ENCODE data around the gene MTSS2.

MTSS2 gene

DNA sequence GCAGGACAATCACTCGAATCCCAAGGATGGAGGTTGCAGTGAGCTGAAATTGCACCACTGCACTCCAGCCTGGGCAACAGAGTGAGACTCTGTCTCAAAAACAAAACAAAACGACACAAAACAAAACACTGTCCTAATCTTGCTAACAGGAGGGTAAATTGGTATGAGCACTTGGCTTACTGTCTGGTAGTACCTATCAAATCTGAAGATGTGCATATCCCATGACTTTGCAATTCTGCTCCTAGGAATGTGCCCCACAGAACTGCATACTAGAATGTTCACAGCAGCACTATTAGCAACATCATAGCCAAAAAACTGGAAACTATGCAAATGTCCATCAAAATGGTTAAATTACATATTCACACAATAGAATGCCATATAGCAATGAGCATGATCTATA lies 15.7 kb downstream of the MTSS2 start:
- no peak for FAIRE-seq

DNA sequence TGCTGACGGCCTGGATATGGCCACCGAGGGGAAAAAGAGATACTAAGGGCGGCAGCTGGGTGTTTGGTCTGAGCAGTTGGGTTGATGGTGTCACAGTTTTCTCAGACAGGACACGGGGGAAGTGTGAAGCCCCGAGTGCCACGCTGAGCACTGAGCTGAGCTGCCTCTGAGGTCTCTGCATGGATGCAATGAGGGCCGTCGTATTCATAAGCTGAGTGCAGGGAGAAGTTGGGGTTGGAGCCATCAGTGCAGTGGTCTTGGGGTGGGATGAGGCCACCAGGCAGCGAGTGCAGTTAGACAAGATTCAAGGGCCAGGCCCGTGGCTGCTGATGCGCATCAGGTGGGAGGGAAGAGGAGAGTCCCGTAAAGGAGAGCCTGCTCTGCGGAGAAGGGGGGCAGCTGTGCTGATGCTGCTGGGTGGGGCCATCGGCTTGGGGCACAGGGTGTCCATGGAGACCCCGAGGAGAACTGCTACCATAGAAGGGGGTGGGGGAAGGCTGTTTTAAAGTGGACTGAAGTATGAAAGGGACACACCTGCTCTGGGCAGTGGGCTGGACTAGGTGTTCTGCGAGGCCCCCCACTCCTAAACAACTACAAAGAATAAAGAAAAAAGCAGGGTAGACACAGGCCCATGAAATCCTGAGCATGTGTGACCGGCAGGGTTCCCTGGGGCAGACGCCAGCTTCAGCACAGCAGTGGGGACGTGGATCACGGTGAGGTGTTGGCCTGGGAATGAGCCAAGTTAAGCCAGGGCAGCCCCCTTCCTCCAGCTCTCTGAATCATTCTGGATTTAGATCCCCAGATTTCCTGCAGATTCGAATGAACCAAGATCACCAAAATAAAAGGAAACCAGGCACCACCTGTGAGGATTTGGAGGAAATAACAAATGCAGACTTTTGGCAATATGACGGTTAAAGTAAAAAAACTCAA lies 19.8 kb downstream of the MTSS2 start:
- no peak for FAIRE-seq

DNA sequence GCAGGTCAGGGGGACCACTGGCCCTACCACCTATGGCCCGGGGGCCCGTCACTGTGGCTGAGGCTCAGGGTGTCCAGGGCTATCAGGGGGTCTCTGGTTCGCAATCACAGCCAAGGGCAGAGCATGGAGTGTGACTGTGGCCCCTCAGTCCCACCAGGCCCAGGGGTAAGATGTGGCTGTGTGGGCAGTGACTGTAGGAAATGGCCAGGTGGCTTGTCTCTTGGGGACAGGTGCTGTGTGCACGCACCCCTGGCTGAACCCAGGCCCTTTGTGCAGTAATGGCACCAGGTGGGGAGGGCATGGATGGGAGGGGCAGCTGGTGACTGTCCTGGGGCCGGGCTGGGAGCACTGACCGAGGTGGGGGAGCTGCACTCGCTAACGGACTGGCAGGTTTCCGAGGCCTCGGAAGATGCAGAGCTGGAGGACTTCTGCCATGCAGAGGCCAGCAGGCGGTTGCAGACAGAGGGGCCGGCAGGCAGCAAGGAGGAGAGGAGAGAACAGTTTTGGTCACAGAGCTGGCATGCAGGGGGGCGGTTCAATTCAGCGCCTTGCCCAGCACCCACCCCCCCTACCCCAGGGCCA lies 20.6 kb downstream of the MTSS2 start:
- FAIRE-seq: no peak

DNA sequence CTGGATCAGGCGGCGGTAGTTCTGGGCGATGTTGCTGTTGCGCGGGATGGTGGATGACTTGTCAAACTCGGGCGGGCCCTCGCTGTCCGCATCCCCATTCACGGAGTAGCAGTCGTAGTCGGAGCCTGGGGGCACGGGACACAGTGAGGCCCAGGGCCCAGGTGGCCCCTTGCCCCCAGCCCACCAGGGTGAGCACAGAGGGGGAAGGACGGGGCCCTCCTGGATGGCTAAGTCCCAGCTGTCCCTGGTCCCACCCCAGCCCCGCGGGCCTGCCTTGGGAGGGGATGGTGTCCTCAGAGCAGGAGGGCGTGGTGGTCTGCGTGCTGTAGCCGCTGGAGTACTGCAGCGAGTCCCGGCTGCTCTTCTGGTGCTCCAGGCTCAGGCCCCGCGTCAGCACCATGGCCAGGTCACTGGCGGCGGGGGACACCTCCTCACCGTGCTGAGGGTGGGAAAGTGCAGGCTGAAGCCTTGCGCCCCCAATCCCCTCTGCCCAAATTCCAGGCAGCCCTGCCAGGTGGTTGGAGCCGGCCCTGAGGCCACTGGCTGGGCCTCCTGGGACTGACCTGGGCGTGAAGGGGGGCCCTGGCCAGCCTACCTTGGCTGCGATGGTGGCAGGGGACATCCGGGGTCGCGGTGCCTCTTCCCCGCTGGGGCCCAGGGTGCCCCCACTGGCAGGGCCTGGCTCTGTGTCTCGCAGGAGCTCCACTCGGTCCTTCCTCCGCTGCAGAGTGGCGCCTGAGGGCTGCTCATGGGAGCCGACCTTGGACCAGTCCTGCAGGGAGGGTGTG lies 21.3 kb downstream of the MTSS2 start:
- FAIRE-seq: no peak

DNA sequence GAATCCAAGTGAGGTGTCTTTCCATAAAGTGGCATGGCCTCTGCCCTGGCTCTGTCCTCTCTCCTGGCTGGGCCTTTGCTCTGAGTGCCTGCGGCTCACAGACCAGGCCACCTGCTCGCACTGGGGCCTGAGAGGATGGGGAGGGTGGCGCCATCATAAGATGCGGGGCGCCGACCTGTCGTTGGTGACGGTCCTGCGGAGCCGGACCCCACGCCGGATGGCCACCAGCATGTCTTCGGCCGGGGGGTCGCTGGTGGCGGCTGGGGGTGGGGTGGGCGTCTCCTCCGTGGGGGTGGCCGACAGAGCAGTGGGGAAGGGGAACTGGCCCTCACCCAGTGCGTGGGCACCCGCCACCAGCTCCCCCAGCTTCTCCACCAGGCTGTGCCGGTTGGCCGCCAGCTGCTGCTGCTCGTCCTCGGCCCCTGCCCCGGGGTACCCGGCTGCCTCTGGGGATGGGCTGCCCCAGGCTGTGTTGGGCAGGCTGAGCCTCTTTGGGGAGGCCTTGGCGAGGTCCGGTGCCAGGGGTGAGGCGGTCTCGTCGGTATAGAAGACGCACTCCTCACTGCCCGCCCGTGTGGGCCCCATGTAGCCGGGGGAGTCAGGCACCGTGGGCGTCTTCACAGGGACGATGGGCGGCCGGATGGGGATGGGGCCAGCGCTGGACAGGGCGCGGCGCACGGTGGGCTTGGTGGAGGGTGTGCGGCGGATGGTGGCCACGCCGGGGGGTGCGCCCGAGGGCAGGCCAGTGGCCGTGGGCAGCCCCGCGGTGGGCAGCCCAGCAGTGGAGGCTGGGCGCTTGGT lies 22.1 kb downstream of the MTSS2 start:
- no peak for FAIRE-seq

DNA sequence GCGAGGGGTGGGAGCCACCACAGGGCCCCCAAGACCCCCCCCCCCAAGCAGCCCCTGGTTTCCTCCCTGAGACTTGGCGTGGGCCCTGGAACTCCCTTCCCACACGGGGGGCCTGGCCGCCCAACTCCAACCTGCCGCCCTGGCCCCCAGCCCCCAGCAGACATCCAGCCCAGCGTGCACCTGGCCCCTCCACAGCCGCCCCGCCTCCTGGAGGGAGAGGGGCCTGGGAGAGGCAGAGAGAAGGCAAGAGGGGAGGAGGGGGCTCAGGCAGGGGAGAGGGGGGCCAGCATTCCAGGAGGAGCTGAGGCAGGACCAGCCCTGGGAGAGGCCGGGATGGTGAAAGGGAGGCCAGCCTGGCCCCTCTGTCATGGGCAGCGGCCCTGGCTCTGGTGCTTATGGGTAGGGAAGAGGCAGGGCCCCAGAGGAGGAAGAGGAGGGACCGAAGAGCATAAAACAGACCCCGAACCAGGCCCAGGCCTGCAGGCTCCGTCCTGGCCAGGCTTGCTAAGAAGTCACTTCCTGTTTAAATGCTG lies 22.8 kb downstream of the MTSS2 start:
- FAIRE-seq: no peak

DNA sequence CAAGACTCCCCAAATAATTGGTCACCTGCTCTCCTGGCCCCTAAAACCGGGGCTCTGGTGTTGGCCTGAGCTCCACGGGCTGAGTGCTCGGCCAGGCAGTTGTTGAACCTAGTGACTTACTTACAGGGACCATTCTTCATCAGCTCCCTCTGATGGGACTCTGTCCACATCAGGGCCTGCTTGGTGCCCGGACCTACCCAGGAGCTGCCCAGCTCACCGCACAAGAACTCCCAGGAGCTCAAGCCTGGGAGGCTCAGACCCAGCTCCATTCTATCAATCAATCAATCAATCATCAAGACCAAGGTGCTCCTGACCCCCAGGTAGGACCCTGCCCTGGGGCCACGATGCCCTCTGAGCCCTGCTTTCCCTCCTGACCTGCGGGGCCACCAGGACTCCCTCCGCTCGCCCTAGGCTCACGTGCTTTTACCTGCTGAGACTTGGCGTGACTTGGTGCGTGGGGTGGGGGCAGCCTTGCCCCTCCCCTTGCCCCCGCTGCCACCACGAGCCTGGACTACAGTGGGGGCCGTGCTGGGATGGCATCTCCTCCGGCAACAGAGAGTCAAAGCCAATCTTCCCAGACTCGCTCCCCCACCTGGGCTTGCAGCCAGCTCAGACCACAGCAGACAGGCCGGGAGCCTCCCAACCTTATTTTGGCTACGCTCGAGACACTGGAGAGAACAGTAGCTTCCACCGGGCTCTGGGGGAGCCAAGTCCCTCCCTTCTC lies 23.8 kb downstream of the MTSS2 start:
- FAIRE-seq: no peak

DNA sequence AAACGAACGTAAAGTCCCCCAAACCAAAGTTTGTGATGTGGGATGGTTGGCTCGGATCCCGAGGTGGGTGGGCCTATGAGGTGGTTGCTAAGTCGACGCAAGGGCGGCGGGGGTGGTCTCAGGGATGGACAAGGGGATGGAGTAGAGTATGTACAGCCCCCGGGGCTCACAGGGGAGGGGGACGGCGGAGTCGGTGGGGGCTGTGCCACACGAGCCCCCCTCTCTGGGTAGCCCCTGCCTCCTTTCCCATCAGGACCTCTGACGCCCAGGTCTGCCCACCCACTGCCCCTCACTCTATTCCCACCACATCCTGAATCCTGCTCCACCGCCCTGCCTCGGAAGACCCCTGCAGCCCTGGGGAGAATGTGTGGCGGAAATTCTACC lies 24.3 kb downstream of the MTSS2 start:
- no peak for FAIRE-seq

DNA sequence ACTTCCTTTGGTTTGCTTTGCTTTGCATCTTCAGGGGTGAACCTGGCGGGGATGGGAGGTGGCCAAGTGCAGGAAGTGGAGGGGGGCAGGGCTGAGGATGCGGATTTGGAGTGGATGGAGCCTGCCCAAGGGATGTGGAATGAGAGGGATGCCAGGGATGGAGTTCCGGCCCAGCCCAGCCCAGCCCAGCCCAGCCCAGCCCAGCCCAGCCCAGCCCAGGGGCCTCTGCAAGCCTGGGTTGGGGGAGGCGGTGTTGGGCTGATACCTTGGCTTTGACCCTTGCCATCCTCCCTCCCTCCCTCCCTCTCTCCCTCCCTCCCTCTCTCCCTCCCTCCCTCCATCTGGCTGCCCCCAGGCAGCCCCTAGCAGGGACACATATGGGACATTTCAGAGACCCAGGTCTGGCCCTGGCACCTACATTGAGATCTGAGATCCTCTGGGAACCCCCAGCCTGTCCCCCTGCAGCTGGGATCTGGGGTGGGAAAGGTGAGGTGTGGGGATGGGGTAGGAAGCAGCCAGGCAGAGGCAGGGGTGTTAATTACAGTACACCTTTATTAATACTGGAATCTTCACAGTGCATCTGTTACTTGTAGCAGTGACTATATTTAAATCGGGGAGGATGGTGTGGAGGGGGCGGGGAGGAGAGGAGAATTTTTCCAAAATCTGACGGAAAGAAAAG lies 25.0 kb downstream of the MTSS2 start:
- no peak for FAIRE-seq

DNA sequence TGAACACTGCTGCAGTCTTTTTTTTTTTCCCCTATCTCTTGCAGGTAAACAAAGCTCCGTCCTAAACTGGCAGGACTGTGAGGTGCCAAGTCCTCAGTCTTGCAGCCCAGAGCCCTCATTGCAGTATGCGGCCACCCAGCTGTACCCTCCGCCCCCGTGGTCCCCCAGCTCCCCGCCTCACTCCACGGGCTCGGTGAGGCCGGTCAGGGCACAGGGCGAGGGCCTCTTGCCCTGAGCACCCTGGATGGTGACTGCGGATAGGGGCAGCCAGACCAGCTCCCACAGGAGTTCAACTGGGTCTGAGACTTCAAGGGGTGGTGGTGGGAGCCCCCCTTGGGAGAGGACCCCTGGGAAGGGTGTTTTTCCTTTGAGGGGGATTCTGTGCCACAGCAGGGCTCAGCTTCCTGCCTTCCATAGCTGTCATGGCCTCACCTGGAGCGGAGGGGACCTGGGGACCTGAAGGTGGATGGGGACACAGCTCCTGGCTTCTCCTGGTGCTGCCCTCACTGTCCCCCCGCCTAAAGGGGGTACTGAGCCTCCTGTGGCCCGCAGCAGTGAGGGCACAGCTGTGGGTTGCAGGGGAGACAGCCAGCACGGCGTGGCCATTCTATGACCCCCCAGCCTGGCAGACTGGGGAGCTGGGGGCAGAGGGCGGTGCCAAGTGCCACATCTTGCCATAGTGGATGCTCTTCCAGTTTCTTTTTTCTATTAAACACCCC lies 25.7 kb downstream of the MTSS2 start:
- FAIRE-seq: no peak

DNA sequence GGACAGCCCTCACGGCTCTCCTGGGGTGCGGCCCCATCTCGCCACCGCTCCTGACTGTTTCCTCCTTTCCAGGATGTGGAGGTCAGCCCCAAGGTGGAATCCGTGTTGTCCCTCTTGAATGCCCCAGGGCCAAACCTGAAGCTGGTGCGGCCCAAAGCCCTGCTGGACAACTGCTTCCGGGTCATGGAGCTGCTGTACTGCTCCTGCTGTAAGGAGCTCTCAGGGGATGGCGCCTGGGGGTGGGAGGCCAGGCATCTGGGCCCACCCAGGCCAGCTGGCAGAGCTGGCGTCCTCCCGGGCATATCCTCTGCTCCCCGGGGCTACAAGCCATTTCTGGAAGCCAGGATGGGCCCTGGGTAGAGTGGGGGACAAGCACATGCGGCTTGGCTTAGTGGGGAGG lies 26.3 kb downstream of the MTSS2 start:
- no peak for FAIRE-seq

DNA sequence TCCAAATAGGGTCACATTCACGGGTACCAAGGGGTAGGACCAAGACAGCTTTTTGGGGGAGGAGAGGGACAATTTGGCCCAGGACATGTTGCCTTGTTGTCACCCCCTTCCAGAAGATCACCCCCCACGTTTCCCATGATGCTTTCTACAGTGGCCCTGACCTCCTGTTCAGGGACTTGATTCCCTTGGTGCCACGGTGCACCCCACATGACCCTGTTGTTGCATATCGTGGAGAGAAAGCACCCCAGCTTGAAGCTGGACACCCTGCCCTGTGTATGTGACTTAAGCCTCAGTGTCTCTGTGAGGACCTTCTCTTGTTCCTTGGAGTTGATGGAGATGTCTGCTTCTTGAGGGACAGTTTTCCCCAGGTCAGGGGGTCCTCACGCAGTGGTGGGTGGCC lies 26.9 kb downstream of the MTSS2 start:
- FAIRE-seq: no peak

DNA sequence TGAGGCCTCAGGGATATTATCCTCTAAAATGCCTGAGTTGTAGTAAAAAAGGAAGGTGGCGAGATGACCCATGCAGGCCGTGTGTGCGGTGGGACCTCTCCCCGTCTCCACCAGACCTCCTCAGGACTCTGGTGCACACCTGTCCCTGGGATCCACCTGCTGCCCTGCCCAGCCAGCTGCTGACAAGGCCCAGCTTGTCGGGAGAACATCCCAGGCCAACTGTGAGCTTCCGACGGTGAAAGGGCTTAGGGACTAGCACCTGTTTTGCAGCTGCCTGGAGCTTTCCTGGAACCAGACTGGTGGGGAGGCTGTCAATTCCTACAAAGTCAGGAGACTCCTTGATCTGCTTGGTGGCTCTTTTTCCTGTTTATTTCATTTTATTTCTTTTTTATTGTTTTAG lies 27.9 kb downstream of the MTSS2 start:
- no peak for FAIRE-seq

DNA sequence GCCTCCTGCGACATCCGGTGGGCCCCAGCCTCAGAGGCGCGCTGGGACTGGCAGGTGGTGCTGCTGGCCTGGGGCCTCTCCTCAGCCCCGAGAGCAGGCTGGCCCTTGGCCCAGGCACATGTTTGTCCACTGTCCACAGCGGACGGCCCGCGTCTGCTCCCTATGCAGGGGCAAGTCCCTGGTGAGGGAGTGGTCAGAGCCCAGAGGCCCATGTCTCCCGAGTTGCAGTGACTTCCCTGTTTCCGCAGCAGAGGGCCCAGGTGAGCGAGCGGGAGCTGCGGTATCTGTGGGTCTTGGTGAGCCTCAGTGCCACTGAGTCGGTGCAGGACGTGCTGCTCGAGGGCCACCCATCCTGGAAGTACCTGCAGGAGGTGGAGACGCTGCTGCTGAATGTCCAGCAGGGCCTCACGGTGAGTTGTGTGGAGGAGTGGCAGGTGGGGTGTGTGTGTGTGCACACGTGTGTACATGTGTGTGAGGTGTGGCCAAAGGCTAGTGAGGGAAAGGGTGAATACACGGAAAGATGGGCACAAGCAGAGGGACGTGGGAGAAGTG lies 29.1 kb downstream of the MTSS2 start:
- no peak for FAIRE-seq

DNA sequence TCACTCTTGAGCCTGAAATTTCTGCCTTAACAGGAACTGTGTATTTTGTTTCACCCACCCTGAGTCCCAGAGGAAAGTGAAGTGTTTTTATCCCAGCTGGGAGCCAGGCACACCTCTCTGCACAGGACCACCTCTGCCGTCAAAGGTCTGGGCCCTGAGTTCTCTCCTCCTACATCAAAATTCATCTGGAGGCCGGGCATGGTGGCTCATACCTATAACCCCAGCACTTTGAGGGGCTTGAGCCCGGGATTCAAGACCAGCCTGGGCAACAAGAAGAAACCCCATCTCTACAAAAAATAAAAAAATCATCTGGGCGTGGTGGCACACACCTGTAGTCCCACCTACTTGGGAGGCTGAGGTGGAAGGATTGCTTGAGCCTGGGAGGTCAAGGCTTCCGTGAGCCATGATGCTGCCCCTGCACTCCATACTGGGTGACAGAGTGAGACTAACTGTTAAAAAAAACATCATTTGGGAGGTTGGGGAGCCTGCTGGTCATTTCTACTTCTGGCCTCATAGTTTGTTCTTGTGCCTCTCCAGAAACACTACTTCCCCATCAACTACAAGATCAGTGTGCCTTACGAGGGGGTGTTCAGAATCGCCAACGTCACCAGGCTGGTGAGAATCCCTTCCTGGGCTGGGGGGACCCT lies 29.7 kb downstream of the MTSS2 start:
- no peak for FAIRE-seq

DNA sequence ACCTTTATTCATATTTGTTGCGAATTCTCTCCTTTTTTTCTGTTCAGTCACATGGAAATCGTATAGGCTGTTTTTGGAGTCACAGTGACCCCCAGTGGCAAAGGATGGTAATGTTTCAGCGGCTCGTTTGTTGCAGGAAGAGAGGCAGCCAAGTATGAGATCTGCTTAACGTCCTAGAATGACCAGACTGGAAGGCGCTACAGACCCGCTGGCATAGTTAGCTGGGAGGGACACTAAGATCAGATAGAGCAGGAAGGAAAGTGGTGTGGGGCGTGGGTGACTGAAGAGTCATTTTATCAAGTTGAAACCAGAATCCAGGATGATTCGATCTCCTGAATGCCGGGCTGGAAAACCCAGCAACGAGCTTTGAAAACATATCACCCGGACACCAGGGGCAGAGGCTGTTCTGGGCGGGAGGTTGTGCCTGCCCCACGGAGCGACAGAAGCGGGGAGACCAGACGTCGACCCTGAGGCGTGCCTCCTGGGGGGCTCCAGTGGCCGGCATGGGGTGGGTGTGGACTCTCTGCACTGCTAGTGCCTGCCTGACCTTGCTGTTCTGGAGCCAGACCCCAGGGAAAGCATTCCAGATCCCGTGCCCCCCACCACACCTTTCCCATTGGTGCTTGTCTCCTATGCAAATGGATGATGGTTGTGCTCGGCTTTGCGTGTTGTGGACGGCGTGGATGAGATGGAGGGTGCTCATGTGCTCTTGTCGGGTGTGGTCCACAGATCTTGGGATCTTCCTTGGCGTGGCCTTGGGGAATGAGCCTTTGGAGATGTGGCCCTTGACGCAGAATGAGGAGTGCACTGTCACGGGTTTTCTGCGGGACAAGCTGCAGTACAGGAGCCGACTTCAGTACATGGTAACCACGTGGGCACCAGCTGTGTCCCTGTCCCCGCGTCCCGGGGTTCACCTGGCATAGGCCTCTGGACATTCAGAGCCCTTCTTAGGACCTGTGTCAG lies 31.8 kb downstream of the MTSS2 start:
- FAIRE-seq: peak; percentile 96

DNA sequence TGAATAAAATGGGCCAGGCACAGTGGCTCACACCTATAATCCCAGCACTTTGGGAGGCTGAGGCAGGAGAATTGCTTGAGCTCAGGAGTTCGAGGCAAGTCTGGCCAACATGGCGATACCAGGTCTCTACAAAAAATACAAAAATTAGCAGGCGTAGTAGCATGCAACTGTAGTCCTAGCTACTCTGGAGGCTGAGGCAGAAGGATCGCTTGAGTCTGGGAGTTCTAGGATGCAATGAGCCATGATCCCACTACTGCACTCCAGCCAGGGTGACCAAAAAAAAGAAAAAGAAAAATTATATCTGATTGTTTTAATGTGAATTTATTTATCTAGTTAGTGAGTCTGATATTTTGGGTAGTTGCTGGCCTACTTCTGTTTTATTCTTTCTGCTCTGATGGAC lies 32.4 kb downstream of the MTSS2 start:
- FAIRE-seq: no peak

DNA sequence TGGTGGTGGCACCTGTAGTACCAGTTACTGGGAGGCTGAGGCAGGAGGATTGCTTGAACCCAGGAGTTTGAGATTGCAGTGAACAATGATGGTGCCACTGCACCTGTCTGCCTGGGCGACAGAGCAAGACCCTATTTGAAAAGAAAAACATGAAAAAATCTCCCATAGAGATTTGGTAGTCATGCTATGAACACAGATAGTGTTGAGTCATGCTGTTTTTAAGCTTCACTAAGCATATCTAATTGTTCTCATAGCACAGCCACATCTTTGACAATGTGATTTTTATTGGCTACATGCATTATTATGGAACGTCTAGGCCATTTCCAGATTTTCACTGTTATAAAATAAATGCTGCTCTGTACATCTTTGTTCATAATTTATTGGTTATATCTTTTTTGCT lies 33.5 kb downstream of the MTSS2 start:
- no peak for FAIRE-seq

DNA sequence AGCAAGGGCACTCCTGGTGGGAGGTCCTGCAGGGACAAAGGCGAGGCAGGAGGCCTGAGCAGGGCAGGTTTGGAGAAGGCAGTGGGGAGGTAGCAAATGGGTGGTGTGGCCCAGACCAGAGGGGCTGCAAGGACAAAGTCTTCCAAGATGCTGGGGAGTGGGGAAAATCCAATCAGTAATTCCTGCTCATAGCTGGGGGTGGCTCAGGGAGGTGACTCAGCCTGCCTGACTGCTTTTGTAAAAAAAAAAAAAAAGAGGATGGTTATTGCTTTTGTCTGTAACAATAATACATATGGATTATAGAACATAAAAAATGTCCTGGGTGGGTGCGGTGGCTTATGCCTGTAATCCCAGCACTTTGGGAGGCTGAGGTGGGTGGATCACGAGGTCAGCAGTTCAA lies 34.3 kb downstream of the MTSS2 start:
- FAIRE-seq: no peak

All from TTC549 (cell line).